GM15510 (cell line): Measurements from ENCODE around the gene ATP5MC3.
A peak's percentile ranks its signal among the peaks of the same experiment; 100 is the strongest.

Source experiments
- POLR2A ChIP-seq: IDR thresholded peaks from 3 replicates; pipeline ENCODE4 v1.6.1; 2011; ENCODE audit warnings: borderline replicate concordance; ENCODE audit not compliant: insufficient read length; ENCODE audit errors: extremely low read depth

ATP5MC3 gene

GRCh38 chr2:175176624-175177023 is 4.9 kb downstream of the ATP5MC3 start:
- no peak for TF ChIP-seq POLR2A

GRCh38 chr2:175175896-175176295 is 5.6 kb downstream of the ATP5MC3 start:
- no peak for TF ChIP-seq POLR2A

- no peak for TF ChIP-seq POLR2A
Measured at GRCh38 chr2:175175320-175175719, 6.2 kb downstream of the ATP5MC3 start.

GRCh38 chr2:175170659-175171304 is 10.7 kb downstream of the ATP5MC3 start:
- TF ChIP-seq POLR2A, result no peak

- TF ChIP-seq POLR2A, result no peak
Measured at GRCh38 chr2:175169191-175169590, 12.3 kb downstream of the ATP5MC3 start.

GRCh38 chr2:175168564-175168945 is 13.0 kb downstream of the ATP5MC3 start:
- TF ChIP-seq POLR2A, result peak; percentile 40

- peak; percentile 57 for TF ChIP-seq POLR2A
Measured at GRCh38 chr2:175167792-175168563, 13.5 kb downstream of the ATP5MC3 start, which contains the start of gene ATF2. TSS of gene ATF2 (minus strand) at chr2:175168203. CDS start at chr2:175136443, 31,760 bp downstream.

GRCh38 chr2:175167076-175167791 is 14.3 kb downstream of the ATP5MC3 start:
- TF ChIP-seq POLR2A, result no peak

- TF ChIP-seq POLR2A, result no peak
Measured at GRCh38 chr2:175166216-175166824, 15.2 kb downstream of the ATP5MC3 start.

GRCh38 chr2:175164235-175164634 is 17.3 kb downstream of the ATP5MC3 start:
- TF ChIP-seq POLR2A, result no peak

- TF ChIP-seq POLR2A, result no peak
Measured at GRCh38 chr2:175158894-175159293, 22.6 kb downstream of the ATP5MC3 start.

GRCh38 chr2:175156534-175156933 is 25.0 kb downstream of the ATP5MC3 start:
- TF ChIP-seq POLR2A, result no peak

GRCh38 chr2:175154661-175155082 is 26.8 kb downstream of the ATP5MC3 start:
- no peak for TF ChIP-seq POLR2A

GRCh38 chr2:175152242-175152641 is 29.3 kb downstream of the ATP5MC3 start:
- no peak for TF ChIP-seq POLR2A

GRCh38 chr2:175151791-175152190 is 29.7 kb downstream of the ATP5MC3 start:
- no peak for TF ChIP-seq POLR2A
